Esophagus muscularis mucosa (tissue), 4 donors: ENCODE measurements around the gene E2F7. TPM values are rescaled to one million over a fixed set of nuclear protein-coding genes. Genes with fewer than 3 reads are reported as not detected.

ENCODE experiments used
- DNase-seq: peaks from one replicate; pipeline ENCODE4 v3.0.0-alpha.2; 2017; ENCODE audit errors: extremely low spot score
- H3K27ac ChIP-seq, 4 donors: fragments of 200-600 bp; sonication (generic); replicated peaks in 1 of 4; 1 replicate in 3 of 4; 2 replicates in 1 of 4; pipeline ENCODE4 v1.5.1; 2016 to 2019; ENCODE audit warnings: mild to moderate bottlenecking in 1 of 4
- H3K27me3 ChIP-seq, 4 donors: fragments of 200-600 bp; sonication (generic); one replicate each; pipeline versions ENCODE4 v1.5.1 to v1.6.0; 2016 to 2019
- H3K36me3 ChIP-seq, 4 donors: fragments of 200-600 bp; sonication (generic); one replicate each; pipeline ENCODE4 v1.5.1; 2016 to 2019
- H3K4me1 ChIP-seq, 4 donors: fragments of 200-600 bp; sonication (generic); one replicate each; pipeline ENCODE4 v1.5.1; 2016 to 2019
- H3K4me3 ChIP-seq, 4 donors: fragments of 200-600 bp; sonication (generic); 1 replicate in 2 of 4; 2 replicates in 2 of 4; pipeline ENCODE4 v1.5.1; 2016 to 2019; ENCODE audit warnings: mild to moderate bottlenecking in 4 of 4, moderate library complexity in 1 of 4
- H3K9me3 ChIP-seq, 4 donors: fragments of 200-600 bp; sonication (generic); 1 replicate in 3 of 4; 2 replicates in 1 of 4; pipeline ENCODE4 v1.5.1; 2016 to 2019
- EP300 ChIP-seq: sonication (generic); formaldehyde crosslinking; IDR thresholded peaks from one replicate; pipeline ENCODE4 v1.6.1; 2017; ENCODE audit warnings: antibody characterized with exemption
- POLR2A ChIP-seq: fragments of 450-650 bp; IDR thresholded peaks from one replicate; pipeline ENCODE4 v1.6.1; 2017; ENCODE audit warnings: antibody characterized with exemption, moderate library complexity, mild to moderate bottlenecking, low read depth
- POLR2AphosphoS5 ChIP-seq, 2 donors: sonication (generic); formaldehyde crosslinking; IDR thresholded peaks; one replicate each; pipeline ENCODE4 v1.6.1; 2017; ENCODE audit warnings: antibody characterized with exemption in 2 of 2
- WGBS: methylation state at CpG from one replicate; pipeline ENCODE4 v1.1.5; 2018; 5-methylcytosine and 5-hydroxymethylcytosine counted together
- intact Hi-C: fragments of 100-400 bp; cut with DNase I; formaldehyde crosslinking; loops from one replicate; pipeline ENCODE4 v1.15.1; 2023
- total RNA-seq, 4 donors: library from RNA; depleted of rRNA; stranded (reverse); fragments of >200 nt; gene quantifications; one replicate each; pipeline versions ENCODE4 v1.1.0 to v1.2.1, GENCODE V29; 2016
- TF ChIP-seq, protein P1 (sequence below), 3 experiments: fragments of 200-600 bp in 2 of 3; fragments of 450-650 bp in 1 of 3; sonication (generic) in 2 of 3; IDR thresholded peaks; one replicate each; pipeline ENCODE4 v1.5.1; 2017 to 2019; ENCODE audit warnings: antibody characterized with exemption in 3 of 3, mild to moderate bottlenecking in 2 of 3, moderate library complexity in 1 of 3

The E2F7 gene
- total RNA-seq, 4 donors from 2014 or later = not detected

- intact Hi-C loops = no loop called here
- DNase-seq = no peak
- TF ChIP-seq EP300 (no peak), POLR2A (no peak), POLR2AphosphoS5 (IDR thresholded peaks at IDR 0.05) (no peak)
- TF ChIP-seq, protein P1, sequence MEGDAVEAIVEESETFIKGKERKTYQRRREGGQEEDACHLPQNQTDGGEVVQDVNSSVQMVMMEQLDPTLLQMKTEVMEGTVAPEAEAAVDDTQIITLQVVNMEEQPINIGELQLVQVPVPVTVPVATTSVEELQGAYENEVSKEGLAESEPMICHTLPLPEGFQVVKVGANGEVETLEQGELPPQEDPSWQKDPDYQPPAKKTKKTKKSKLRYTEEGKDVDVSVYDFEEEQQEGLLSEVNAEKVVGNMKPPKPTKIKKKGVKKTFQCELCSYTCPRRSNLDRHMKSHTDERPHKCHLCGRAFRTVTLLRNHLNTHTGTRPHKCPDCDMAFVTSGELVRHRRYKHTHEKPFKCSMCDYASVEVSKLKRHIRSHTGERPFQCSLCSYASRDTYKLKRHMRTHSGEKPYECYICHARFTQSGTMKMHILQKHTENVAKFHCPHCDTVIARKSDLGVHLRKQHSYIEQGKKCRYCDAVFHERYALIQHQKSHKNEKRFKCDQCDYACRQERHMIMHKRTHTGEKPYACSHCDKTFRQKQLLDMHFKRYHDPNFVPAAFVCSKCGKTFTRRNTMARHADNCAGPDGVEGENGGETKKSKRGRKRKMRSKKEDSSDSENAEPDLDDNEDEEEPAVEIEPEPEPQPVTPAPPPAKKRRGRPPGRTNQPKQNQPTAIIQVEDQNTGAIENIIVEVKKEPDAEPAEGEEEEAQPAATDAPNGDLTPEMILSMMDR (IDR thresholded peaks at IDR 0.05) = no peak
- Histone ChIP-seq H3K27me3 (no peaks in the 10 kb centered on the region), H3K9me3 (peaks cover 0 to 5% (median 2%) of the 10 kb centered on the region in 4 donors), H3K27ac (no peak overlapping the region), H3K4me3 (no peak overlapping the region), H3K36me3 (no peaks in the 10 kb centered on the region), H3K4me1 (no peaks in the 10 kb centered on the region)
- 91% methylated on average over 9 of the region's 9 CpGs for WGBS
These were observed 31.5 kb downstream of the E2F7 start for GRCh38 chr12:77033658-77034536.

- H3K4me1 ChIP-seq = no peaks in the 10 kb centered on the region
- intact Hi-C loops = no loop called here
- DNase-seq = no peak
- no peak for TF ChIP-seq POLR2A
- WGBS = 97% methylated on average over 2 of the region's 2 CpGs
- H3K9me3 ChIP-seq = no peaks in the 10 kb centered on the region
- no peak overlapping the region for H3K4me3 ChIP-seq
- H3K27me3 ChIP-seq = no peaks in the 10 kb centered on the region
- no peaks in the 10 kb centered on the region for H3K36me3 ChIP-seq
- H3K27ac ChIP-seq = no peak overlapping the region
These were observed 33.0 kb downstream of the E2F7 start for GRCh38 chr12:77032406-77032805.

DNA sequence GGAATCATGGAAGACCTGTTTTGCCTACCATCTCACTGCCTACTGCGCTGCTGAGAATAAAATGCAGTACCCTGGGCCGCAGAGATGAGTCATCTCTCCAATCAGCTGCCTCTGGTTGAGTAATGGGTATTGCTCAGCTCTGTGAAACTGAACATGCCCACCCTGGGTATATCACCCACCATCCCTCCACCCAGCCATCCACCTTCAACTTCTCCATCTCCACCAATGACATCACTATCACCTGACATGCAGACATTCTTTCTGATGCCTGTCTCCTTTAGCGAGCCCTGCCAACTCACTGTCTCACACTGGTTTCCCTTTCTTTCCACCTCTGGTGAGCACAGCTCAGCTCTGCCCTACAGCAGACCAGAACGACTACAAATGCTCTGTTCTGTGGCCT is 33.6 kb downstream of the E2F7 start:
- Histone ChIP-seq H3K4me1 (no peaks in the 10 kb centered on the region), H3K27ac (no peak overlapping the region), H3K36me3 (no peaks in the 10 kb centered on the region), H3K4me3 (no peak overlapping the region), H3K9me3 (no peaks in the 10 kb centered on the region), H3K27me3 (no peaks in the 10 kb centered on the region)
- WGBS = 87% methylated on average over 4 of the region's 4 CpGs
- no peak for DNase-seq
- TF ChIP-seq, protein P1 (IDR thresholded peaks at IDR 0.05) = no peak
- TF ChIP-seq POLR2AphosphoS5 (IDR thresholded peaks at IDR 0.05) (no peak), POLR2A (no peak), EP300 (no peak)
- intact Hi-C loops = no loop called here

GRCh38 chr12:77025782-77026314 is 39.5 kb downstream of the E2F7 start:
- H3K27me3 ChIP-seq = no peaks in the 10 kb centered on the region
- H3K27ac ChIP-seq = no peak overlapping the region
- no peaks in the 10 kb centered on the region for H3K36me3 ChIP-seq
- H3K9me3 ChIP-seq = no peaks in the 10 kb centered on the region
- WGBS = 92% methylated on average over 6 of the region's 6 CpGs
- TF ChIP-seq, protein P1 (IDR thresholded peaks at IDR 0.05) = no peak
- TF ChIP-seq EP300 (no peak), POLR2A (no peak), POLR2AphosphoS5 (IDR thresholded peaks at IDR 0.05) (no peak)
- no peak for DNase-seq
- intact Hi-C loops = no loop called here
- H3K4me1 ChIP-seq = peaks cover 0 to 3% (median 0%) of the 10 kb centered on the region in 4 donors
- H3K4me3 ChIP-seq = no peak overlapping the region

DNA sequence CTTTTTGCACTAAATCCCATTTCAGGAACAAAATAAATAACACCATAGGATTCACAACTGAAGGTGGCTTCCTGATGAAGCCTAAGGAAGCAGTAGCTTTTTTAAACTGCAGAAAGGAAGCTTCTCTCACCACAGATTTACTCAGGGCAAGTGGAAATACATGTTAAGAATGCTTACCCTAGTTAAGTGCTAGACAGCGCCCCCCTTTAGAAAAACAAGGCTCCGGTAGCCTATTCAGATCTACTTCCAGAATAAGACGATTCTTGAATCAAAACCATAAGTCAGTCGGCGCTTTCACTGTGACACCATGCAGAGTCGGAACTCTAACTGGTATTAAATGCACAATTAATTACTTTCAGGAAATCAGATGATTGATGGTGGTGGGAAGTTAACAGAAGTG is 41.9 kb downstream of the E2F7 start:
- WGBS = 57% methylated on average over 6 of the region's 6 CpGs

More for the DNA sequence above, 41.9 kb downstream of the E2F7 start:
- Histone ChIP-seq H3K27me3 (no peaks in the 10 kb centered on the region), H3K9me3 (no peaks in the 10 kb centered on the region), H3K27ac (no peak overlapping the region), H3K36me3 (no peaks in the 10 kb centered on the region), H3K4me1 (peaks cover 0 to 3% (median 0%) of the 10 kb centered on the region in 4 donors), H3K4me3 (no peak overlapping the region)
- no peak for DNase-seq
- intact Hi-C loops = no loop called here
- TF ChIP-seq POLR2A = no peak
- TF ChIP-seq POLR2AphosphoS5 (IDR thresholded peaks at IDR 0.05) = no peak
- no peak for TF ChIP-seq EP300
- TF ChIP-seq, protein P1 (IDR thresholded peaks at IDR 0.05) = no peak
